RWPE2 (cell line): ENCODE data around the gene HCFC2.

Experiments used
- ATAC-seq: fragments of 200-7000 bp; cut with Tn5 transposase; 3 replicates; pipeline ENCODE4 v1.9.1; 2021; ENCODE audit warnings: low read depth
- DNase-seq: peaks from one replicate; pipeline ENCODE4 v3.0.0-alpha.2; 2020; ENCODE audit warnings: low spot score
- H3K27ac ChIP-seq: fragments of 450-650 bp; 2 replicates; pipeline ENCODE4 v1.5.1; 2017; ENCODE audit warnings: mild to moderate bottlenecking; ENCODE audit not compliant: poor library complexity, severe bottlenecking
- H3K27me3 ChIP-seq: fragments of 250-450 bp; sonication (Bioruptor Pico); 2 replicates; pipeline ENCODE4 v1.5.1; 2021; ENCODE audit warnings: mild to moderate bottlenecking, moderate library complexity; ENCODE audit not compliant: insufficient read depth, poor library complexity, severe bottlenecking
- H3K36me3 ChIP-seq: fragments of 250-450 bp; sonication (Bioruptor Pico); 2 replicates; pipeline ENCODE4 v1.5.1; 2020; ENCODE audit warnings: low read depth, mild to moderate bottlenecking, moderate library complexity
- H3K4me1 ChIP-seq: fragments of 250-450 bp; sonication (Bioruptor Pico); 2 replicates; pipeline ENCODE4 v1.5.1; 2021; ENCODE audit warnings: mild to moderate bottlenecking, moderate library complexity; ENCODE audit not compliant: insufficient read depth, poor library complexity, severe bottlenecking
- H3K4me3 ChIP-seq: fragments of 250-450 bp; sonication (Bioruptor Pico); 2 replicates; pipeline ENCODE4 v1.5.1; 2021; ENCODE audit warnings: mild to moderate bottlenecking, moderate library complexity; ENCODE audit not compliant: severe bottlenecking
- H3K9me3 ChIP-seq: fragments of 250-450 bp; sonication (Bioruptor Pico); 2 replicates; pipeline ENCODE4 v1.5.1; 2021; ENCODE audit warnings: mild to moderate bottlenecking, moderate library complexity; ENCODE audit not compliant: severe bottlenecking
- TF ChIP-seq, protein P1 (sequence below): fragments of 450-650 bp; IDR thresholded peaks from one replicate; pipeline ENCODE4 v1.5.1; 2017; ENCODE audit warnings: mild to moderate bottlenecking, moderate library complexity; ENCODE audit not compliant: poor library complexity, severe bottlenecking

HCFC2 gene

DNA sequence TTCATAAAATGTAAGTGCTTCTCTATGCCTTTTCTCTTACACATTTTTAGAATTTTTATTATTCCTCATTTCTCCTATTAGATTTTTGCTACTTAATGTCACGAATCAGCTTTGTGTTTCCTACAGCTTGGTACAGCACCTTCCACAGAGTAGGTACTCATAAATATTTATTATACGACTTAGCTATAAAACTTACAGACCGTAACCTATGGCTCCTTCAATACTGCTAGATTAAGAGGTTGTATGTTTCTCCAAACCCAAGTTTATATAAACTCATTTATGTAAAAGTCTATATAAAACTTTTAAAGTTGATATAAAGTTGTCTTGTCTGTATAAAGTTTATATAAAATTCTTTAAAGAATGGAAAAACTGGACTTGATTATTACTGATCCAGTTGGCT is 62.2 kb downstream of the HCFC2 start:
- Histone ChIP-seq H3K4me3 (no peak overlapping the region), H3K4me1 (no peaks in the 10 kb centered on the region), H3K36me3 (peaks cover 97% of the 10 kb centered on the region), H3K27me3 (no peaks in the 10 kb centered on the region), H3K27ac (no peak overlapping the region), H3K9me3 (no peaks in the 10 kb centered on the region)
- TF ChIP-seq, protein P1, sequence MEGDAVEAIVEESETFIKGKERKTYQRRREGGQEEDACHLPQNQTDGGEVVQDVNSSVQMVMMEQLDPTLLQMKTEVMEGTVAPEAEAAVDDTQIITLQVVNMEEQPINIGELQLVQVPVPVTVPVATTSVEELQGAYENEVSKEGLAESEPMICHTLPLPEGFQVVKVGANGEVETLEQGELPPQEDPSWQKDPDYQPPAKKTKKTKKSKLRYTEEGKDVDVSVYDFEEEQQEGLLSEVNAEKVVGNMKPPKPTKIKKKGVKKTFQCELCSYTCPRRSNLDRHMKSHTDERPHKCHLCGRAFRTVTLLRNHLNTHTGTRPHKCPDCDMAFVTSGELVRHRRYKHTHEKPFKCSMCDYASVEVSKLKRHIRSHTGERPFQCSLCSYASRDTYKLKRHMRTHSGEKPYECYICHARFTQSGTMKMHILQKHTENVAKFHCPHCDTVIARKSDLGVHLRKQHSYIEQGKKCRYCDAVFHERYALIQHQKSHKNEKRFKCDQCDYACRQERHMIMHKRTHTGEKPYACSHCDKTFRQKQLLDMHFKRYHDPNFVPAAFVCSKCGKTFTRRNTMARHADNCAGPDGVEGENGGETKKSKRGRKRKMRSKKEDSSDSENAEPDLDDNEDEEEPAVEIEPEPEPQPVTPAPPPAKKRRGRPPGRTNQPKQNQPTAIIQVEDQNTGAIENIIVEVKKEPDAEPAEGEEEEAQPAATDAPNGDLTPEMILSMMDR: no peak
- DNase-seq: no peak
- ATAC-seq: no peak

DNA sequence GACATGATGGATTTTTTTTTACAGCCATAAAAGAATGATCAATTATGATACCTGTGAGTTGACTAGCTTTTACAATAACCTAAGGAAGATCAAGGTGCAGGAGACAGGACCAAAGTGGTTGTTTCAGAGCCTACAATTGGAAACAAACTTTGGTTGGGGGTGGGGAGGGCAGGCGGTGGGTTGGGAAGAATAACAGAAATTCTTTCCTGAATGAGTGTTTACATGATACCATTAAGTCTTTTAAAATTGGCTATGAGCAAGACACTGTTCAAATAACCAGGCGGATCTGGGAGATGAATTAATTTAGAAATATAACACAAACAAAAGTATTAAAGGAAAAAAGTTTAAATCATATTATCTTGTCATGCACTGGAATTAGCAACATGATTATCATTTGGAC is 66.4 kb downstream of the HCFC2 start:
- peaks cover 90% of the 10 kb centered on the region for H3K36me3 ChIP-seq
- no peak for DNase-seq

DNA sequence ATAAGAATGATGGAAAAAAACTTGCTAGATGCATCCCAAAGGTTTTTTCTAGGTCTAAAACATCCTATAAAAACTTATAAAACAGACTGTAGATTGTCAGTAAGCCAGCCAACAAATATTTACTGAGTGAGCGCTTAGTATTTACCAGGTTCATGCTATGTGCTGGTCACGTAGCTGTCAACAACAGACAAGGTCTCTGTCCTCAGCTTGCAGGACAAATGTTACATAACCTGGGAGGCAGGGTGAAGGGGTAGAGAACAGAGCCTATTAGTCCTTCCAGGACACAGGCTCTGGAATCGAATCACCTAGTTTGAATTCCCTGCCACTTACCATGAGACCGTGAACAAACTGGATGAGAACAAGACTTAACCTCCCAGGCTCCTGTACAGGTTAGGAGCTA is 67.3 kb downstream of the HCFC2 start:
- TF ChIP-seq, protein P1: no peak
- Histone ChIP-seq H3K4me3 (no peak overlapping the region), H3K9me3 (no peaks in the 10 kb centered on the region), H3K27me3 (no peaks in the 10 kb centered on the region), H3K36me3 (peaks cover 86% of the 10 kb centered on the region), H3K4me1 (peaks cover 14% of the 10 kb centered on the region), H3K27ac (no peak overlapping the region)
- DNase-seq (no peak), ATAC-seq (no peak)

More for the DNA sequence above, 66.4 kb downstream of the HCFC2 start:
- Histone ChIP-seq H3K4me3 (no peak overlapping the region), H3K27ac (no peak overlapping the region), H3K9me3 (no peaks in the 10 kb centered on the region), H3K27me3 (no peaks in the 10 kb centered on the region), H3K4me1 (peaks cover 5% of the 10 kb centered on the region)
- ATAC-seq: no peak
- TF ChIP-seq, protein P1: no peak

DNA sequence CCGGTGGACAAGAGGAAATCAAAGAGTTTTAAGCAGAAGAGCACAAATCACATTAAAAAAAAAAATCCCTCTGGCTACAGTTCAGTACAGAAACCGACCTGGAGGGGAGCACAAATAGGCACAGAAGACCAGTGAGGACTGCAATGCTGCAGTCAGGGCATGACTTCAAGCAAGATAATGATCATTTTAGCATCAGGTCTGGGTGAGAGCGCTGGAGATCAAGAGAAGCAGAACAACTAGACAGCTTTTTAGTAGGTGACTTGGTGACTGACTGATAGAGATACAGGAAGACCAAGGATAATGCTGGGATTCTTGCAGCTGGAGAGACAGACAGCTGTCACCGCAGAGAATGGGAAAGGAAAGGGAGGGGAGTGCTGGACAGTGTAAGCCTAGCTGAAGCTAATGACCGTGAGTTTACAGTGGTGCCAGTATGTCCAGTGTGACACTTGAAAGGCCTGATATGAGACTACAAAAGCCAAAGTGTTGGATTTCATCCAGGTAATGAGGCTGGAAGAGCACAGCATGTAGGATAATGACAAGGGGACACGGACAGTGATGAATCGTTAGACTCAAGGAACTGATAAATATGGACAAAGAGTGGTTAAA is 68.1 kb downstream of the HCFC2 start:
- H3K27me3 ChIP-seq: no peaks in the 10 kb centered on the region
- DNase-seq (no peak), ATAC-seq (no peak)
- H3K27ac ChIP-seq: no peak overlapping the region
- H3K4me1 ChIP-seq: peaks cover 15% of the 10 kb centered on the region
- TF ChIP-seq, protein P1: no peak
- H3K4me3 ChIP-seq: no peak overlapping the region
- H3K9me3 ChIP-seq: no peaks in the 10 kb centered on the region
- H3K36me3 ChIP-seq: peaks cover 79% of the 10 kb centered on the region

DNA sequence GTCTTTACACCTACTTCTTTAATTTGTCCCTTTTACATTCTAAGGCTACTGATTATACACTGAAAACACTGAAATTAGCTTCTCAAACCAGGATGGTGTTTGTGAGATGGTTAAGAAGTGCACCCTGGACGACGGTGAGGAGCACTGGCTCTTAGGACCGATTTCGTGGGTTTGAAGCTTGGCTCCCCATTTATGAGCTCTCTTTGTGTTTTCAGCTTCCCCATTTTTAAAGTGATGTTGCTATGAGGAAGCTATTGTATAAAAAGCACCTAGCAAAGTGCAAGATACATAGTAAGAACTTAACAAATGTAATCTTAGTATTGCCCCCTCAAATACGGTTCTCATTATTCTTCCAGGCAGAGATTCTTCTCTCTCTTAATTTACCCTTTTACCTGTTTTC is 69.0 kb downstream of the HCFC2 start:
- TF ChIP-seq, protein P1: no peak
- ATAC-seq (no peak), DNase-seq (no peak)
- Histone ChIP-seq H3K36me3 (peaks cover 71% of the 10 kb centered on the region), H3K4me3 (no peak overlapping the region), H3K27me3 (no peaks in the 10 kb centered on the region), H3K27ac (no peak overlapping the region), H3K4me1 (peaks cover 15% of the 10 kb centered on the region), H3K9me3 (no peaks in the 10 kb centered on the region)
